Measurements from ENCODE around the gene METTL16. TPM values are rescaled to one million over a fixed set of nuclear protein-coding genes. Genes with fewer than 3 reads are reported as not detected.
"Not testable (repeated sequence)": the region's sequence is repeated elsewhere in the genome, so short reads cannot be mapped to it uniquely, and the experiment has no call there.

METTL16 gene
- total RNA-seq, 1 experiment from 2014 or later = 54.1 TPM

- H3K27ac Mint-ChIP-seq; H3K27me3 Mint-ChIP-seq (ENCODE audit: low read depth); DNase-seq (ENCODE audit: low spot score); POLR2A ChIA-PET; ATAC-seq; H3K9me3 Mint-ChIP-seq; H3K36me3 Mint-ChIP-seq; H3K4me3 Mint-ChIP-seq; H3K4me1 Mint-ChIP-seq: not testable (repeated sequence)
- CTCF ChIA-PET = interaction anchor here (0.8 to 1.1 kb wide), 2 partner anchors 12 to 115 kb away, joined by 3 to 5 read pairs; no protein-coding TSS in a partner anchor
- TF ChIP-seq NFYB (CRISPR knock-in tag; conservative IDR thresholded peaks at IDR 0.05; ENCODE audit: low read depth) = peak; percentile 52
These were observed 19.7 kb upstream of the METTL16 start for GRCh38 chr17:2531243-2531954.

GRCh38 chr17:2521775-2522410 lies 10.2 kb upstream of the METTL16 start:
- POLR2A ChIA-PET = interaction anchor here (0.6 to 0.7 kb wide), 2 partner anchors 30 to 1335 kb away, joined by 4 to 5 read pairs; no protein-coding TSS in a partner anchor
- H3K4me3 Mint-ChIP-seq; H3K4me1 Mint-ChIP-seq; DNase-seq (ENCODE audit: low spot score); CTCF ChIA-PET; H3K27me3 Mint-ChIP-seq (ENCODE audit: low read depth); H3K36me3 Mint-ChIP-seq; H3K27ac Mint-ChIP-seq; H3K9me3 Mint-ChIP-seq; ATAC-seq: not testable (repeated sequence)

DNA sequence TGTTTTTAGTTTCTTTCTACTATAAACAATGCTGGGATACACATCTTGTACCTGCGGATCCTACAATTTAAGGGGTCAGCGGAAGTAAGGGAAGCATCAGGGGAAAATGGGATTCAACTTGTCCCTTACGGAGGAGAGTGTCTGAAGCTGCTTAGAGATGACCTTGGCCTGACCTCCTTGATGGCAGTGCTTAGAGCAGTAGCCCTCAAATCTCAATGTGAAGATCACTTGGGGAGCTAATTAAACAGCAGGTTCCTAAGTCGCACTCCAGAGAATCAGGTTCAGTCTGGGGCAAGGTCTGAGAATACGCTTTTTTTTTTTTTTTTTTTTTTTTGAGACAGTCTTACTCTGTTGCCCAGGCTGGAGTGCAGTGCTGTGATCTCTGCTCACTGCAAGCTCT lies 9.6 kb upstream of the METTL16 start:
- ChIA-PET POLR2A (interaction anchor here (0.7 kb wide), 1 partner anchor 30 kb away, joined by 4 read pairs; no protein-coding TSS in a partner anchor), CTCF (interaction anchor here (0.6 to 0.7 kb wide), 2 partner anchors 8 to 138 kb away, joined by 3 read pairs; no protein-coding TSS in a partner anchor)
- no peak for TF ChIP-seq ZNF317 (CRISPR knock-in tag; IDR thresholded peaks at IDR 0.05; ENCODE audit: borderline replicate concordance, low read depth)
- TF ChIP-seq, protein P1, sequence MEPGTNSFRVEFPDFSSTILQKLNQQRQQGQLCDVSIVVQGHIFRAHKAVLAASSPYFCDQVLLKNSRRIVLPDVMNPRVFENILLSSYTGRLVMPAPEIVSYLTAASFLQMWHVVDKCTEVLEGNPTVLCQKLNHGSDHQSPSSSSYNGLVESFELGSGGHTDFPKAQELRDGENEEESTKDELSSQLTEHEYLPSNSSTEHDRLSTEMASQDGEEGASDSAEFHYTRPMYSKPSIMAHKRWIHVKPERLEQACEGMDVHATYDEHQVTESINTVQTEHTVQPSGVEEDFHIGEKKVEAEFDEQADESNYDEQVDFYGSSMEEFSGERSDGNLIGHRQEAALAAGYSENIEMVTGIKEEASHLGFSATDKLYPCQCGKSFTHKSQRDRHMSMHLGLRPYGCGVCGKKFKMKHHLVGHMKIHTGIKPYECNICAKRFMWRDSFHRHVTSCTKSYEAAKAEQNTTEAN (CRISPR knock-in tag; IDR thresholded peaks at IDR 0.05) = no peak
- TF ChIP-seq, protein P2, sequence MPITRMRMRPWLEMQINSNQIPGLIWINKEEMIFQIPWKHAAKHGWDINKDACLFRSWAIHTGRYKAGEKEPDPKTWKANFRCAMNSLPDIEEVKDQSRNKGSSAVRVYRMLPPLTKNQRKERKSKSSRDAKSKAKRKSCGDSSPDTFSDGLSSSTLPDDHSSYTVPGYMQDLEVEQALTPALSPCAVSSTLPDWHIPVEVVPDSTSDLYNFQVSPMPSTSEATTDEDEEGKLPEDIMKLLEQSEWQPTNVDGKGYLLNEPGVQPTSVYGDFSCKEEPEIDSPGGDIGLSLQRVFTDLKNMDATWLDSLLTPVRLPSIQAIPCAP (CRISPR knock-in tag; IDR thresholded peaks at IDR 0.05) = no peak
- TF ChIP-seq, protein P3, sequence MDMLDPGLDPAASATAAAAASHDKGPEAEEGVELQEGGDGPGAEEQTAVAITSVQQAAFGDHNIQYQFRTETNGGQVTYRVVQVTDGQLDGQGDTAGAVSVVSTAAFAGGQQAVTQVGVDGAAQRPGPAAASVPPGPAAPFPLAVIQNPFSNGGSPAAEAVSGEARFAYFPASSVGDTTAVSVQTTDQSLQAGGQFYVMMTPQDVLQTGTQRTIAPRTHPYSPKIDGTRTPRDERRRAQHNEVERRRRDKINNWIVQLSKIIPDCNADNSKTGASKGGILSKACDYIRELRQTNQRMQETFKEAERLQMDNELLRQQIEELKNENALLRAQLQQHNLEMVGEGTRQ (CRISPR knock-in tag; IDR thresholded peaks at IDR 0.05) = no peak
- no peak overlapping the region for H3K4me3 Mint-ChIP-seq
- no peak for DNase-seq (ENCODE audit: low spot score)
- no peaks in the 10 kb centered on the region for H3K4me1 Mint-ChIP-seq
- no peaks in the 10 kb centered on the region for H3K36me3 Mint-ChIP-seq
- no peaks in the 10 kb centered on the region for H3K27me3 Mint-ChIP-seq (ENCODE audit: low read depth)
- no peak overlapping the region for H3K27ac Mint-ChIP-seq
- ATAC-seq = no peak
- no peaks in the 10 kb centered on the region for H3K9me3 Mint-ChIP-seq

GRCh38 chr17:2517539-2517938 lies 5.9 kb upstream of the METTL16 start:
- no peaks in the 10 kb centered on the region for H3K9me3 Mint-ChIP-seq
- POLR2A ChIA-PET = interaction anchor here (0.6 kb wide), 1 partner anchor 249 kb away, joined by 3 read pairs; no protein-coding TSS in a partner anchor
- DNase-seq (ENCODE audit: low spot score) = no peak
- no peak overlapping the region for H3K27ac Mint-ChIP-seq
- CTCF ChIA-PET = no interaction called here
- H3K4me3 Mint-ChIP-seq = no peak overlapping the region
- no peak for ATAC-seq
- no peaks in the 10 kb centered on the region for H3K27me3 Mint-ChIP-seq (ENCODE audit: low read depth)
- H3K36me3 Mint-ChIP-seq = no peaks in the 10 kb centered on the region
- H3K4me1 Mint-ChIP-seq = peaks cover 4% of the 10 kb centered on the region
- TF ChIP-seq NFYB (CRISPR knock-in tag; conservative IDR thresholded peaks at IDR 0.05; ENCODE audit: low read depth) (no peak), PRRX2 (CRISPR knock-in tag; IDR thresholded peaks at IDR 0.05) (no peak), ZNF263 (CRISPR knock-in tag; IDR thresholded peaks at IDR 0.05; ENCODE audit: low read depth) (no peak), SP1 (CRISPR knock-in tag; conservative IDR thresholded peaks at IDR 0.05) (no peak), NFE2L1 (CRISPR knock-in tag; IDR thresholded peaks at IDR 0.05) (no peak), USF1 (CRISPR knock-in tag; IDR thresholded peaks at IDR 0.05) (no peak), ZNF121 (CRISPR knock-in tag; IDR thresholded peaks at IDR 0.05) (no peak), CREB1 (CRISPR knock-in tag; IDR thresholded peaks at IDR 0.05) (no peak), PRDM15 (CRISPR knock-in tag; IDR thresholded peaks at IDR 0.05) (no peak), NR2C2 (CRISPR knock-in tag; IDR thresholded peaks at IDR 0.05) (no peak), ZNF317 (CRISPR knock-in tag; IDR thresholded peaks at IDR 0.05; ENCODE audit: borderline replicate concordance, low read depth) (no peak)
- TF ChIP-seq, protein P4, sequence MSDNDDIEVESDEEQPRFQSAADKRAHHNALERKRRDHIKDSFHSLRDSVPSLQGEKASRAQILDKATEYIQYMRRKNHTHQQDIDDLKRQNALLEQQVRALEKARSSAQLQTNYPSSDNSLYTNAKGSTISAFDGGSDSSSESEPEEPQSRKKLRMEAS (CRISPR knock-in tag; IDR thresholded peaks at IDR 0.05) = no peak
- TF ChIP-seq, protein P3 (CRISPR knock-in tag; IDR thresholded peaks at IDR 0.05) = no peak
- TF ChIP-seq, protein P2 (CRISPR knock-in tag; IDR thresholded peaks at IDR 0.05) = no peak
